Raji (cell line): Measurements from ENCODE around the gene CCDC34.

Experiments
- POLR2A ChIP-seq: IDR thresholded peaks from 2 replicates; pipeline ENCODE4 v1.6.1; 2011; ENCODE audit warnings: low read depth, low read length, control low read depth; ENCODE audit not compliant: insufficient read depth

The CCDC34 gene

DNA sequence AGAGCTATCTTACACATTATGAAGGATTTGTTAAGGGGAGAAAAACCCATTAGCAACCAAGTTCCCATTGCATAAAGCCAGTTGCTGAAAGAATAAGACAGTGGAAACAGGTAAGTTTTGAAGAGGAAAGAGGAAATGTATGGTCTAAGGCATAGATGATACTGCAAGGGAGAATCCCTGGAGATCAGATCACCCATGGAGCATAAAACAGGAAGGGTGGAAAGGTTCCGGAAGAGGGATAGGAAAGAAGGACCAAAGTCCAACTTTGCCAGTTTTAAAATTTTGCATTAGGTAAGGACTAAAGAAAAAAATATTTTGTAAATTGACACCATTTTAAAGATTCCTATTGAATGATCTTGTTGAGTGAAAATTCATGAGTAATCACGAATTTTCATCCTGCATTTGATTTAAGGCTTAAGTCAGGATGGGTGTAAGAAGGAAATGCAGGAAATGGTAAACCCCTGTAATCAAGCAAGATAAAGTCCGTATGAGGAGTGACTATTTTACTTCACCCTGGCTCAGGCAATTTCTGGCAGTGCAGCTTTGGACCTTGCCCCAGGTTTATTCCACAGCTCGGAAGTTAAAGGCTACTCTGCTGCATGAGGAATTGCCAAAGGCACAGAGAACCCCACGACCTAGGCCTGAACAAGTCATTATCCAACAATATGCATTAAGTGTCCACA, 70.9 kb downstream of the CCDC34 start:
- TF ChIP-seq POLR2A: no peak

DNA sequence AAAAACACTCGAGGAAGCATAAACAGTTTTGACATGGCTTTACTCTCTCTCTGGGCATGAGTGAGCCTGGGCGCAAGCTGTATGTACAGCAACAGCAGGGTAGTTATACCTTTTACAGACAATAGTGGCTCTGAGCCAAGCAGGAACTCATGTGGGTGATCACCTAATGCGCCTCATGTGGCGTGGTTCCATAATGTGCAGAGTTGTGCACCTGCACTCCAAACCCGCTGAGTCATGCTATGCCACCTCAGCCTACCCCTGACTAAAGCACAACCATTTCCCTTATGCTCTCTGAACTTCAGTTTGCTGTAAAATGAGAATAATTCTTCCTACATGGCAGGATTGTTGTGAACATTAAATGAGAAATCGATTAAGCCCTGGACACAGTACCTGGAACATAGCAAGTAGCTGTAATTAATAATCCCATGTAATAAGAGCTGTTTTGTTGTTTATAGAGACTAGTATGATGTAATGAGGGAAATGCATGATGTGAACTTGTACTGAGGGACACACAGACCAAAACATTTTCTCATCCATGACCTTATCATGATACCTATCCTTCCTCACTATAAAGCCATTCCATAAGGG, 71.6 kb downstream of the CCDC34 start:
- no peak for TF ChIP-seq POLR2A

DNA sequence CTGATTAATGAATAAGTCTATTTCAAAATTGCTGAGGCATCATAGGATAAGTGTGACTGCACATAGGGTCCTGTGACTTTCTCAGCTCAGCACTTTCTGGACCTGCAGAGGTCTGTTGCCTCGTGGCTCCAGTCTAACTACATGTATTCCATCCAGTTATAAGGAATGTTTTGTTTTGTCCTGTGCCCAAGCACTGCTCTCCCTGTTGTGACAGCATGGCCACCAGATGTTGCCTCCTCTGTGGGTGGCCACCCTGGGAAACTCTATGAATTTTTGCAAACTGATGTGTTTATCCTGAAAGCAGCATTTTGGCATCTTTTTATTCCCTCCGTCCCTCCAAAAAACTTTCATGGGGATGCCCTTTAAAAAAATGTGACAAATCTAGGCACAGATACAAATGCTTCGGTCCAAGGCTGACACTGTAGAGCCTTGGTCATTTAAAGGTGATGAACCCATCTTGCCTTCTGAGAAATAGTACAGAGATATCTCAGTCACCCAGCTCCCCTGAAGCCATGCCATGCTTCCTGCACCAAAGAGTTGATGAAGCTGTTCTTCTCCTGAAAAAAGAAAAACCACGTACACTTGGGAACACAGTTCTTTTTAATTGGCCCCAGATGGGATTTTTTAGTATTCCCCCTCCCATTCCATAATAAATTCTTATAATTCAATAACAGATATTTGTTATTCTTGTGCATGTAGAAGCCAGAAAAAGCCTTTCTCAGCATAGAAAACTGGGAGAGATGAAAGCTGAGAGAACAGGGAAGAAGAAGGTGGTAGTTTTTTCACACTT, 72.6 kb downstream of the CCDC34 start:
- no peak for TF ChIP-seq POLR2A
